Tibial artery (tissue), 4 donors: ENCODE results near the gene EDDM3A.

Experiments used
- DNase-seq, 2 donors: peaks; one replicate each; pipeline ENCODE4 v3.0.0-alpha.2; 2019
- H3K27ac ChIP-seq, 2 donors: fragments of 200-600 bp; sonication (generic) in 1 of 2; 1 replicate in 1 of 2; 2 replicates in 1 of 2; pipeline ENCODE4 v1.5.1; 2018 to 2019; ENCODE audit warnings: mild to moderate bottlenecking in 1 of 2
- H3K27me3 ChIP-seq, 2 donors: fragments of 200-600 bp; sonication (generic) in 1 of 2; one replicate each; pipeline versions ENCODE4 v1.5.1 to v1.6.0; 2016 to 2019
- H3K36me3 ChIP-seq, 3 donors: fragments of 200-600 bp; sonication (generic) in 2 of 3; one replicate each; pipeline ENCODE4 v1.5.1; 2016 to 2019; ENCODE audit warnings: mild to moderate bottlenecking in 2 of 3
- H3K4me1 ChIP-seq, 4 donors: fragments of 200-600 bp; sonication (generic) in 2 of 4; 1 replicate in 3 of 4; 2 replicates in 1 of 4; pipeline ENCODE4 v1.5.1; 2016 to 2019
- H3K4me3 ChIP-seq, 2 donors: fragments of 200-600 bp; sonication (generic) in 1 of 2; 1 replicate in 1 of 2; 2 replicates in 1 of 2; pipeline ENCODE4 v1.5.1; 2018 to 2019; ENCODE audit warnings: mild to moderate bottlenecking in 2 of 2
- H3K9me3 ChIP-seq, 3 donors: fragments of 200-600 bp; sonication (generic) in 1 of 3; one replicate each; pipeline ENCODE4 v1.5.1; 2016 to 2019
- CTCF ChIP-seq, 2 experiments: fragments of 200-600 bp in 1 of 2; fragments of 450-650 bp in 1 of 2; IDR thresholded peaks; one replicate each; pipeline ENCODE4 v1.5.1; 2017 to 2019; ENCODE audit warnings: antibody characterized with exemption in 2 of 2, mild to moderate bottlenecking in 1 of 2, moderate library complexity in 1 of 2
- intact Hi-C: fragments of 100-400 bp; cut with DNase I; formaldehyde crosslinking; loops from one replicate; pipeline ENCODE4 v1.15.0; 2023; ENCODE audit warnings: low total_unique reads

The EDDM3A gene

DNA sequence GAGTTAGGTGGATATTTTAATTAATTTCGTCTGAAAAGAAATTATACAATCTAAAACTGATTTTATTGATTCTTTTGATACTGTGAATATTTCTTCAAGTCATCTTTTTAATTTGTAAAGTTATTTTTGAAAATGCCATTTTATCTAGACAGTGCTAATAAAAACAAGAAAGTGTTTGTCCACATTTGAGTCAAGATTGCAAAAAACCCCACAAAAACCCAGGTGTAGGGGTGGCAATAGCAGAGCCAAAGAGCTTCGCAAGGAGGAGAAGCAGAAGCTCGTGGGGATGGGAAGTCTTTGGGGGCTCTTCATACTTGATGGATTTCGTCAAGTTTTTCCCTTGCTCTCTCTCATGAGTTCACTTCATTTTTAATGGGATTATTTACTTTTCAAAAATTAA, 41.3 kb downstream of the EDDM3A start:
- Histone ChIP-seq H3K9me3 (no peaks in the 10 kb centered on the region), H3K36me3 (no peaks in the 10 kb centered on the region), H3K27ac (no peak overlapping the region), H3K4me3 (no peak overlapping the region), H3K27me3 (no peaks in the 10 kb centered on the region), H3K4me1 (no peaks in the 10 kb centered on the region)
- intact Hi-C loops: no loop called here
- TF ChIP-seq CTCF (IDR thresholded peaks at IDR 0.05): no peak
- no peak for DNase-seq

- Histone ChIP-seq H3K27ac (no peak overlapping the region), H3K36me3 (no peaks in the 10 kb centered on the region), H3K4me1 (no peaks in the 10 kb centered on the region), H3K9me3 (no peaks in the 10 kb centered on the region), H3K27me3 (no peaks in the 10 kb centered on the region), H3K4me3 (no peak overlapping the region)
- DNase-seq: no peak
- intact Hi-C loops: no loop called here
- TF ChIP-seq CTCF (IDR thresholded peaks at IDR 0.05): no peak
Measured at GRCh38 chr14:20789230-20789813, 43.6 kb downstream of the EDDM3A start.

GRCh38 chr14:20790464-20791116, 44.9 kb downstream of the EDDM3A start:
- DNase-seq: no peak
- H3K36me3 ChIP-seq: no peaks in the 10 kb centered on the region
- H3K9me3 ChIP-seq: no peaks in the 10 kb centered on the region
- H3K4me3 ChIP-seq: no peak overlapping the region
- intact Hi-C loops: no loop called here
- H3K27ac ChIP-seq: no peak overlapping the region
- H3K4me1 ChIP-seq: no peaks in the 10 kb centered on the region
- no peaks in the 10 kb centered on the region for H3K27me3 ChIP-seq
- TF ChIP-seq CTCF (IDR thresholded peaks at IDR 0.05): no peak

DNA sequence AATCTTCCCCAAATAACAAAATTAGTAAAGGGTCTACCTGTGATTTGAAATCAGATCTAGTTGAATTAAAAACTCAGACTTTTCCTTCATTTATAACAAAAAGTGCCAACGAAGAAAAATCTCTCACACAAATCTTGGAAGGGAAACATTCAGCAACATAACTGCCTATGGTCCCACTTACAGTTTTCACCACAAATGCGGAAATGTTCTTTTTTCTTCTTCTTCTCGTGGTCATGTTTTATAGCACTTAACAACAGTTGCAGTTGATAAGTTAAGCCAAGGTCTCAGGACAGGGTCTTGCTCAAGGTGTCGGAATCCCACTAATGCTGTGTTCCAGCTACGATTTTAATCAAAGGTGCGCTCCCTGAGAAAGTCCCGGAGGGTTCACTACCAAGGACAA, 45.5 kb downstream of the EDDM3A start:
- no peaks in the 10 kb centered on the region for H3K9me3 ChIP-seq
- no peaks in the 10 kb centered on the region for H3K4me1 ChIP-seq
- H3K27me3 ChIP-seq: no peaks in the 10 kb centered on the region
- H3K4me3 ChIP-seq: no peak overlapping the region
- intact Hi-C loops: no loop called here
- no peak for TF ChIP-seq CTCF (IDR thresholded peaks at IDR 0.05)
- DNase-seq: no peak
- no peaks in the 10 kb centered on the region for H3K36me3 ChIP-seq
- no peak overlapping the region for H3K27ac ChIP-seq

DNA sequence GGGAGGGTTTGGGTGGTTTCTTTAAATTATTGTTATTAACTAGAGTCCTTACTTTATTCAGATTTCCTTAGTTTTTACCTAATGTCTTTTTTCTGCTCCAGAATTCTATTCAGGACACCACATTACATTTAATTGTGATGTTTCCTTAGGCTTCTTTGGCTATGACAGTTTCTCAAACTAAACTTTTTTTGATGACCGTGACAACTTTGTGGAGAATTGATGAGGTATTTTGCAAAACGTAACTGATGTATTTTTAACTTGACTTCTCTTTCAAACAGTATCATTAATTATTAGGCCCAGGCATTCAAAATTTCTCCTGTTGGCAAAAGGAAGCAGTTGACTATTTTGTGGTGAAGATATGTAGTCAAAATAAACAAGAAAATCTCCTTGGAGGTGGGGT, 45.9 kb downstream of the EDDM3A start:
- intact Hi-C loops: no loop called here
- no peak for TF ChIP-seq CTCF (IDR thresholded peaks at IDR 0.05)
- no peaks in the 10 kb centered on the region for H3K27me3 ChIP-seq
- no peak overlapping the region for H3K27ac ChIP-seq
- H3K4me1 ChIP-seq: no peaks in the 10 kb centered on the region
- no peaks in the 10 kb centered on the region for H3K9me3 ChIP-seq
- no peak overlapping the region for H3K4me3 ChIP-seq
- H3K36me3 ChIP-seq: no peaks in the 10 kb centered on the region
- no peak for DNase-seq
